Liver (tissue), 9 donors: Measurements from ENCODE around the gene ADCY2. TPM values are rescaled to one million over a fixed set of nuclear protein-coding genes. Genes with fewer than 3 reads are reported as not detected.

Experiments used
- DNase-seq: peaks from one replicate; pipeline ENCODE4 v3.0.0-alpha.2; 2017; ENCODE audit warnings: low spot score
- H3K27ac ChIP-seq, 2 donors: one replicate each; pipeline ENCODE4 v1.7.0; 2013; ENCODE audit warnings: inconsistent platforms in 2 of 2, low read length in 2 of 2, control low read depth in 1 of 2, low read depth in 1 of 2, mild to moderate bottlenecking in 1 of 2
- H3K27me3 ChIP-seq, 4 donors: one replicate each; pipeline versions ENCODE4 v1.6.1 to v1.7.0; 2013; ENCODE audit warnings: low read length in 3 of 4, inconsistent platforms in 1 of 4, mild to moderate bottlenecking in 1 of 4, moderate library complexity in 1 of 4; ENCODE audit not compliant: control insufficient read depth in 4 of 4, insufficient read depth in 4 of 4
- H3K36me3 ChIP-seq, 4 donors: one replicate each; pipeline versions ENCODE4 v1.6.1 to v1.7.0; 2013; ENCODE audit warnings: low read length in 3 of 4, mild to moderate bottlenecking in 3 of 4, low read depth in 1 of 4, moderate library complexity in 1 of 4; ENCODE audit not compliant: control insufficient read depth in 4 of 4, insufficient read depth in 3 of 4
- H3K4me1 ChIP-seq, 4 donors: one replicate each; pipeline versions ENCODE4 v1.6.1 to v1.7.0; 2013; ENCODE audit warnings: low read length in 3 of 4, mild to moderate bottlenecking in 3 of 4, moderate library complexity in 1 of 4; ENCODE audit not compliant: control insufficient read depth in 4 of 4, insufficient read depth in 4 of 4
- H3K4me3 ChIP-seq, 3 donors: one replicate each; pipeline versions ENCODE4 v1.6.1 to v1.7.0; 2013; ENCODE audit warnings: low read length in 3 of 3, control low read depth in 1 of 3, low read depth in 1 of 3, mild to moderate bottlenecking in 1 of 3
- H3K9ac ChIP-seq, 2 donors: one replicate each; pipeline ENCODE4 v1.7.0; 2013; ENCODE audit warnings: low read length in 2 of 2, mild to moderate bottlenecking in 2 of 2, moderate library complexity in 2 of 2, control low read depth in 1 of 2, low read depth in 1 of 2
- H3K9me3 ChIP-seq, 4 donors: one replicate each; pipeline versions ENCODE4 v1.6.1 to v1.7.0; 2013; ENCODE audit warnings: low read length in 3 of 4; ENCODE audit not compliant: control insufficient read depth in 4 of 4
- EGR1 ChIP-seq, 2 donors: IDR thresholded peaks; 2 replicates each; pipeline ENCODE4 v1.6.1; 2016 to 2018; ENCODE audit warnings: antibody characterized with exemption in 2 of 2, low read depth in 2 of 2
- FOXA1 ChIP-seq: IDR thresholded peaks from 2 replicates; pipeline ENCODE4 v1.6.1; 2016; ENCODE audit warnings: antibody characterized with exemption
- FOXA2 ChIP-seq: IDR thresholded peaks from 2 replicates; pipeline ENCODE4 v1.6.1; 2016; ENCODE audit warnings: antibody characterized with exemption
- GABPA ChIP-seq, 2 donors: IDR thresholded peaks in 1 of 2; conservative IDR thresholded peaks in 1 of 2; 2 replicates each; pipeline ENCODE4 v1.6.1; 2016; ENCODE audit warnings: antibody characterized with exemption in 2 of 2, mild to moderate bottlenecking in 1 of 2, moderate library complexity in 1 of 2
- JUND ChIP-seq, 2 donors: IDR thresholded peaks; 2 replicates each; pipeline ENCODE4 v1.6.1; 2016; ENCODE audit warnings: antibody characterized with exemption in 2 of 2
- NR2F2 ChIP-seq: IDR thresholded peaks from 2 replicates; pipeline ENCODE4 v1.6.1; 2016; ENCODE audit warnings: antibody characterized with exemption
- RAD21 ChIP-seq, 2 donors: IDR thresholded peaks; 2 replicates each; pipeline ENCODE4 v1.6.1; 2016; ENCODE audit warnings: antibody characterized with exemption in 2 of 2, mild to moderate bottlenecking in 2 of 2
- RXRA ChIP-seq, 2 donors: IDR thresholded peaks; 2 replicates each; pipeline ENCODE4 v1.6.1; 2017 to 2018; ENCODE audit warnings: antibody characterized with exemption in 2 of 2, mild to moderate bottlenecking in 1 of 2
- SP1 ChIP-seq: IDR thresholded peaks from 2 replicates; pipeline ENCODE4 v1.6.1; 2018; ENCODE audit warnings: antibody characterized with exemption, mild to moderate bottlenecking
- TAF1 ChIP-seq: conservative IDR thresholded peaks from 2 replicates; pipeline ENCODE4 v1.6.1; 2016; ENCODE audit warnings: antibody characterized with exemption, mild to moderate bottlenecking
- YY1 ChIP-seq: IDR thresholded peaks from 2 replicates; pipeline ENCODE4 v1.6.1; 2016; ENCODE audit warnings: antibody characterized with exemption, mild to moderate bottlenecking
- WGBS: extraction: QIAGEN DNeasy Blood & Tissue Kit; methylation state at CpG from one replicate; pipeline ENCODE4 v1.1.7; 2013; 5-methylcytosine and 5-hydroxymethylcytosine counted together
- polyA plus RNA-seq, 2 donors: library from polyadenylated mRNA; stranded (reverse) in 1 of 2; unstranded in 1 of 2; fragments of 200-250 nt in 1 of 2; fragments of >200 nt in 1 of 2; fragmentation: Nextera tagmentation in 1 of 2; extraction: Ambion mirVana in 1 of 2; gene quantifications; one replicate each; pipeline versions ENCODE4 v1.2.1 to v1.2.3, GENCODE V29; 2013 to 2015
- total RNA-seq, 2 donors: library from RNA; depleted of rRNA; stranded (reverse); fragments of >200 nt; gene quantifications; one replicate each; pipeline ENCODE4 v1.2.3, GENCODE V29; 2014
- TF ChIP-seq, protein P1 (sequence below): IDR thresholded peaks from 2 replicates; pipeline ENCODE4 v1.6.1; 2016; ENCODE audit warnings: antibody characterized with exemption
- TF ChIP-seq, protein P2 (sequence below): IDR thresholded peaks from 2 replicates; pipeline ENCODE4 v1.6.1; 2016; ENCODE audit warnings: antibody characterized with exemption, mild to moderate bottlenecking
- TF ChIP-seq, protein P3 (sequence below): fragments of 150-350 bp; IDR thresholded peaks from 2 replicates; pipeline ENCODE4 v1.5.1; 2017; ENCODE audit warnings: improper control_type of control experiment, low read depth, low read length; ENCODE audit not compliant: missing input control
- TF ChIP-seq, protein P4 (sequence below): IDR thresholded peaks from 2 replicates; pipeline ENCODE4 v1.6.1; 2016; ENCODE audit warnings: antibody characterized with exemption
- TF ChIP-seq, protein P5 (sequence below): IDR thresholded peaks from 2 replicates; pipeline ENCODE4 v1.6.1; 2016; ENCODE audit warnings: antibody characterized with exemption
- donor health status: healthy.
- donor health status: healthy.
- donor health status: healthy.
- donor health status: healthy.
- donor health status: healthy.

ADCY2 gene
- total and polyA plus RNA-seq, 4 donors, result not detected

DNA sequence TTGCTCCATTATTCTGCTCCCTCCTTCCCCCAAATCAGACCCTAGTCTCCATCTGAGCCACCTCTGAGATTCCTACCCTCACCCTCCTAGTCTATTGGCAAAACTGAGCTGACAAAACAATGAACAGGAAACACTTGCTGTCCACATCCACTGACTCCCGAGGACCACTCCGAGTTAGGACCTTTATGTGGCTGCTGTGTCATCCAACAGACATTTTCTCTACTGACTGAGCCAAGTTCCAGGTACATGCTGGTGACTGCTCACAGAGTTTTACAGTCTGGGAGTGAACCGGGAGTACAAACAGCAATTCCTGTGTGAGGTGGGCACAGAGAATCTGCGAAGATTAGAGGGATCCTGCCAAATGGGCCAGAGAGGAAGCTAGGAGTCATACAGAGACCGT lies 415.8 kb downstream of the ADCY2 start:
- no peak for DNase-seq
- 72% methylated on average over 5 of the region's 5 CpGs for WGBS
- Histone ChIP-seq H3K9ac (no peak overlapping the region), H3K27me3 (peaks cover 0 to 6% (median 0%) of the 10 kb centered on the region in 4 donors), H3K4me3 (no peak overlapping the region), H3K27ac (no peak overlapping the region), H3K9me3 (no peaks in the 10 kb centered on the region), H3K4me1 (no peaks in the 10 kb centered on the region), H3K36me3 (no peaks in the 10 kb centered on the region)
- TF ChIP-seq, protein P1, sequence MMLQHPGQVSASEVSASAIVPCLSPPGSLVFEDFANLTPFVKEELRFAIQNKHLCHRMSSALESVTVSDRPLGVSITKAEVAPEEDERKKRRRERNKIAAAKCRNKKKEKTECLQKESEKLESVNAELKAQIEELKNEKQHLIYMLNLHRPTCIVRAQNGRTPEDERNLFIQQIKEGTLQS, result no peak
- TF ChIP-seq, protein P2, sequence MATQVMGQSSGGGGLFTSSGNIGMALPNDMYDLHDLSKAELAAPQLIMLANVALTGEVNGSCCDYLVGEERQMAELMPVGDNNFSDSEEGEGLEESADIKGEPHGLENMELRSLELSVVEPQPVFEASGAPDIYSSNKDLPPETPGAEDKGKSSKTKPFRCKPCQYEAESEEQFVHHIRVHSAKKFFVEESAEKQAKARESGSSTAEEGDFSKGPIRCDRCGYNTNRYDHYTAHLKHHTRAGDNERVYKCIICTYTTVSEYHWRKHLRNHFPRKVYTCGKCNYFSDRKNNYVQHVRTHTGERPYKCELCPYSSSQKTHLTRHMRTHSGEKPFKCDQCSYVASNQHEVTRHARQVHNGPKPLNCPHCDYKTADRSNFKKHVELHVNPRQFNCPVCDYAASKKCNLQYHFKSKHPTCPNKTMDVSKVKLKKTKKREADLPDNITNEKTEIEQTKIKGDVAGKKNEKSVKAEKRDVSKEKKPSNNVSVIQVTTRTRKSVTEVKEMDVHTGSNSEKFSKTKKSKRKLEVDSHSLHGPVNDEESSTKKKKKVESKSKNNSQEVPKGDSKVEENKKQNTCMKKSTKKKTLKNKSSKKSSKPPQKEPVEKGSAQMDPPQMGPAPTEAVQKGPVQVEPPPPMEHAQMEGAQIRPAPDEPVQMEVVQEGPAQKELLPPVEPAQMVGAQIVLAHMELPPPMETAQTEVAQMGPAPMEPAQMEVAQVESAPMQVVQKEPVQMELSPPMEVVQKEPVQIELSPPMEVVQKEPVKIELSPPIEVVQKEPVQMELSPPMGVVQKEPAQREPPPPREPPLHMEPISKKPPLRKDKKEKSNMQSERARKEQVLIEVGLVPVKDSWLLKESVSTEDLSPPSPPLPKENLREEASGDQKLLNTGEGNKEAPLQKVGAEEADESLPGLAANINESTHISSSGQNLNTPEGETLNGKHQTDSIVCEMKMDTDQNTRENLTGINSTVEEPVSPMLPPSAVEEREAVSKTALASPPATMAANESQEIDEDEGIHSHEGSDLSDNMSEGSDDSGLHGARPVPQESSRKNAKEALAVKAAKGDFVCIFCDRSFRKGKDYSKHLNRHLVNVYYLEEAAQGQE, result no peak
- TF ChIP-seq, protein P3, sequence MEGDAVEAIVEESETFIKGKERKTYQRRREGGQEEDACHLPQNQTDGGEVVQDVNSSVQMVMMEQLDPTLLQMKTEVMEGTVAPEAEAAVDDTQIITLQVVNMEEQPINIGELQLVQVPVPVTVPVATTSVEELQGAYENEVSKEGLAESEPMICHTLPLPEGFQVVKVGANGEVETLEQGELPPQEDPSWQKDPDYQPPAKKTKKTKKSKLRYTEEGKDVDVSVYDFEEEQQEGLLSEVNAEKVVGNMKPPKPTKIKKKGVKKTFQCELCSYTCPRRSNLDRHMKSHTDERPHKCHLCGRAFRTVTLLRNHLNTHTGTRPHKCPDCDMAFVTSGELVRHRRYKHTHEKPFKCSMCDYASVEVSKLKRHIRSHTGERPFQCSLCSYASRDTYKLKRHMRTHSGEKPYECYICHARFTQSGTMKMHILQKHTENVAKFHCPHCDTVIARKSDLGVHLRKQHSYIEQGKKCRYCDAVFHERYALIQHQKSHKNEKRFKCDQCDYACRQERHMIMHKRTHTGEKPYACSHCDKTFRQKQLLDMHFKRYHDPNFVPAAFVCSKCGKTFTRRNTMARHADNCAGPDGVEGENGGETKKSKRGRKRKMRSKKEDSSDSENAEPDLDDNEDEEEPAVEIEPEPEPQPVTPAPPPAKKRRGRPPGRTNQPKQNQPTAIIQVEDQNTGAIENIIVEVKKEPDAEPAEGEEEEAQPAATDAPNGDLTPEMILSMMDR, result no peak
- no peak for TF ChIP-seq RAD21 (IDR thresholded peaks at IDR 0.05)
- no peak for TF ChIP-seq GABPA (IDR thresholded peaks at IDR 0.05 in 1 of 2, conservative IDR thresholded peaks at IDR 0.05 in 1 of 2)
- TF ChIP-seq, protein P4, sequence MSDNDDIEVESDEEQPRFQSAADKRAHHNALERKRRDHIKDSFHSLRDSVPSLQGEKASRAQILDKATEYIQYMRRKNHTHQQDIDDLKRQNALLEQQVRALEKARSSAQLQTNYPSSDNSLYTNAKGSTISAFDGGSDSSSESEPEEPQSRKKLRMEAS, result no peak
- TF ChIP-seq SP1, result no peak
- no peak for TF ChIP-seq EGR1 (IDR thresholded peaks at IDR 0.05; ENCODE audit: low read depth in 2 of 2)
- TF ChIP-seq NR2F2, result no peak
- no peak for TF ChIP-seq YY1
- no peak for TF ChIP-seq FOXA1

DNA sequence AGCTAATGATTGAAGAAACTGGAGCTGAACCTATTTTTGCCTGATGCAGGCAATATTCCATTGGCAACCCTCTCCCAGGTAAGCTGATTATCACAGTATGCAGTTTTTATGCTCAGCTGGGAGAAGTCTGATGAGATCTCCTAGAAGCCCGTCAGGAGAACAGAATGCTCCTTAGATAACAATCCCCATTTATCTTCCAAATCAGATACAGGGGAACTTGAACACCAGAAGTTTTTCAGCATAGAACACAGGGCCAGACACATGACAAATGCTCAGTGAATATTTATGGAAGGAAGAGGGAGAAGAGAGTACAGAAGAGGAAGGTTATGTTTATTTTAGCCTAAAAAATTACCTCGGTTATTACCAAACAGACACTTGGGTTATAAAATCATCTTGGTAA lies 417.1 kb downstream of the ADCY2 start:
- TF ChIP-seq, protein P1, result no peak
- TF ChIP-seq GABPA (IDR thresholded peaks at IDR 0.05 in 1 of 2, conservative IDR thresholded peaks at IDR 0.05 in 1 of 2), result no peak
- TF ChIP-seq FOXA1, result no peak
- no peak for TF ChIP-seq NR2F2
- TF ChIP-seq, protein P4, result no peak
- TF ChIP-seq, protein P3, result no peak
- TF ChIP-seq JUND (IDR thresholded peaks at IDR 0.05), result no peak
- TF ChIP-seq, protein P5, sequence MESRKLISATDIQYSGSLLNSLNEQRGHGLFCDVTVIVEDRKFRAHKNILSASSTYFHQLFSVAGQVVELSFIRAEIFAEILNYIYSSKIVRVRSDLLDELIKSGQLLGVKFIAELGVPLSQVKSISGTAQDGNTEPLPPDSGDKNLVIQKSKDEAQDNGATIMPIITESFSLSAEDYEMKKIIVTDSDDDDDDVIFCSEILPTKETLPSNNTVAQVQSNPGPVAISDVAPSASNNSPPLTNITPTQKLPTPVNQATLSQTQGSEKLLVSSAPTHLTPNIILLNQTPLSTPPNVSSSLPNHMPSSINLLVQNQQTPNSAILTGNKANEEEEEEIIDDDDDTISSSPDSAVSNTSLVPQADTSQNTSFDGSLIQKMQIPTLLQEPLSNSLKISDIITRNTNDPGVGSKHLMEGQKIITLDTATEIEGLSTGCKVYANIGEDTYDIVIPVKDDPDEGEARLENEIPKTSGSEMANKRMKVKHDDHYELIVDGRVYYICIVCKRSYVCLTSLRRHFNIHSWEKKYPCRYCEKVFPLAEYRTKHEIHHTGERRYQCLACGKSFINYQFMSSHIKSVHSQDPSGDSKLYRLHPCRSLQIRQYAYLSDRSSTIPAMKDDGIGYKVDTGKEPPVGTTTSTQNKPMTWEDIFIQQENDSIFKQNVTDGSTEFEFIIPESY, result no peak
- no peak for TF ChIP-seq TAF1
- TF ChIP-seq RAD21 (IDR thresholded peaks at IDR 0.05), result no peak
- TF ChIP-seq EGR1 (IDR thresholded peaks at IDR 0.05; ENCODE audit: low read depth in 2 of 2), result no peak
- no peak for TF ChIP-seq YY1
- TF ChIP-seq, protein P2, result no peak
- TF ChIP-seq FOXA2, result no peak
- TF ChIP-seq RXRA (IDR thresholded peaks at IDR 0.05), result no peak
- TF ChIP-seq SP1, result no peak
- Histone ChIP-seq H3K9ac (no peak overlapping the region), H3K4me3 (no peak overlapping the region), H3K27me3 (peaks cover 0 to 6% (median 0%) of the 10 kb centered on the region in 4 donors), H3K4me1 (no peaks in the 10 kb centered on the region), H3K27ac (no peak overlapping the region), H3K9me3 (no peaks in the 10 kb centered on the region), H3K36me3 (no peaks in the 10 kb centered on the region)
- no peak for DNase-seq
- 68% methylated on average over 2 of the region's 2 CpGs for WGBS
